ENCODE data around the gene COL6A1.

DNA sequence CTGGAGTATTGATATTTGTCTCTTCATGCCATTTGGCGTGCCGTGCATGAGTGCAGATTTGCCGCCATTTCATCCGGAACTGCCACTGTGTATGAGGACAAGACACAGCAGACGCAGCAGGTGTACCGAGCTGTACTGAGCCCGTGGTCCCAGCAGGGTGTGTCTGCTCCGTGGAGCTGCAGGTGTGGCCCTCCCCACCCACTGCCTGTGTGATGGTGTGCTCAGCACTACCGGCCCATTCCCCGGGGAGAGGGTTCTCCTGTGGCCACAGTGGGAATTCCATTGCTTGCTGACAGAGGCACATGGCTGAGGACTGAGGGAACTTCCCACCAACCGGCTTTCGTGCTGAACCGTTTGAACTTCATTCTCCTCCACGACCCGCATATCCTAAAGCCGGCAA, 34.3 kb upstream of the COL6A1 start:
- TF ChIP-seq POLR2AphosphoS5 (IDR thresholded peaks at IDR 0.05; ENCODE audit: low read depth, low read length) (no peak), POLR2A (IDR thresholded peaks at IDR 0.05; ENCODE audit: low read depth, low read length) (no peak), TAF1 (IDR thresholded peaks at IDR 0.05; ENCODE audit: borderline replicate concordance, low read depth, low read length) (no peak)
